ENCODE results near the gene ZNF143. TPM values are rescaled to one million over a fixed set of nuclear protein-coding genes. Genes with fewer than 3 reads are reported as not detected.
A peak's percentile ranks its signal among the peaks of the same experiment; 100 is the strongest.

Gene ZNF143
- total RNA-seq, 1 experiment from 2014 or later = 29.2 TPM

DNA sequence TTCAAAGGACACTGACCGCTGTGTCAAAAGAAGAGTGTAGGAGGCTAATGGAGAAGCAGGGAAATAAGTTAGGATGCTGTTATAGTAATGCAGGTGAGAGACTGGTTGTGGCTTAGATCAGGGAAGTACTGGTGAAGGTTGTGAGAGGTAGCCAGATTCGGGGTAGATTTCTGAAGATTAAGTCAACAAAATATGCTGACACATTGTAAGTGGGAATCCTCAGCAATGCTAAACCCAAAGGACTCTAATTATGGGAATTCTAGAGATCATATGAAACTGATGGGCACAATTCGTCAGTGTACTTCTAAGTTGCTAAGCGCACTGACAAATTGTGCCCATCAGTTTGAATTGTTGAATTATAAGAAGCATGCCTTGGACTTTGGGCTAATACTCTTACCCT, 10.0 kb downstream of the ZNF143 start:
- Histone ChIP-seq H3K9me3 (ENCODE audit: control insufficient read depth, low read depth, low read length) (no peaks in the 10 kb centered on the region), H4K91ac (ENCODE audit: insufficient read length, low read depth, low read length) (no peak overlapping the region), H3K27me3 (ENCODE audit: insufficient read depth, low read length) (no peaks in the 10 kb centered on the region), H3K56ac (ENCODE audit: insufficient read length, low read depth, low read length) (no peak overlapping the region), H2BK5ac (ENCODE audit: insufficient read length, low read length) (no peak overlapping the region), H3K4me1 (ENCODE audit: insufficient read depth, low read length) (no peaks in the 10 kb centered on the region), H3K27ac (ENCODE audit: insufficient read length, low read depth, low read length) (no peak overlapping the region), H2BK20ac (ENCODE audit: low read depth, low read length, poor library complexity, severe bottlenecking) (no peak overlapping the region), H2AK5ac (ENCODE audit: insufficient read length, low read length) (no peak overlapping the region), H4K20me1 (ENCODE audit: control insufficient read depth, insufficient read depth, insufficient read length) (no peaks in the 10 kb centered on the region), H2BK12ac (ENCODE audit: insufficient read length, low read depth, low read length) (no peak overlapping the region), H3K79me2 (ENCODE audit: insufficient read depth, low read length) (peaks cover 4% of the 10 kb centered on the region; the same call in 1 of the 2 replicates), H3K23me2 (ENCODE audit: insufficient read length, low read depth, low read length, poor library complexity, severe bottlenecking) (no peaks in the 10 kb centered on the region), H2AFZ (ENCODE audit: low read length) (no peak overlapping the region), H3K9ac (ENCODE audit: extremely low read depth, insufficient read length, low read length) (no peak overlapping the region), H2BK120ac (ENCODE audit: low read depth, low read length, poor library complexity, severe bottlenecking) (no peak overlapping the region), H3T11ph (ENCODE audit: low read length) (no peak overlapping the region), H3K4ac (ENCODE audit: low read depth, low read length) (no peak overlapping the region), H3K23ac (ENCODE audit: insufficient read length, low read depth, low read length) (no peak overlapping the region), H2BK15ac (ENCODE audit: low read depth, low read length) (no peak overlapping the region), H4K5ac (ENCODE audit: insufficient read length, low read depth, low read length) (no peak overlapping the region), H3K18ac (ENCODE audit: insufficient read length, low read depth, low read length) (no peak overlapping the region), H3K4me2 (ENCODE audit: insufficient read depth, insufficient read length, low read length) (no peak overlapping the region), H4K8ac (replicated peaks; ENCODE audit: insufficient read length, low read depth, low read length) (no peak overlapping the region), H3K79me1 (ENCODE audit: insufficient read depth, low read depth, low read length, poor library complexity, severe bottlenecking) (peaks cover 6% of the 10 kb centered on the region), H3K14ac (ENCODE audit: insufficient read depth, low read length) (no peak overlapping the region)
- Mint-ChIP-seq H3K36me3 (ENCODE audit: insufficient read depth in 1 of 3, low read depth in 3 of 3) (peaks cover 18 to 35% (median 23%) of the 10 kb centered on the region in 3 experiments; a peak in 6 of 7 replicates), H3K9me3 (no peaks in the 10 kb centered on the region), H3K4me1 (no peaks in the 10 kb centered on the region), H3K27me3 (ENCODE audit: low read depth) (no peaks in the 10 kb centered on the region), H3K27ac (peak overlapping the region; percentile 0 to 13 (median 4); a peak in 3 of 7 replicates), H3K4me3 (no peak overlapping the region)
- TF ChIP-seq, protein P1, sequence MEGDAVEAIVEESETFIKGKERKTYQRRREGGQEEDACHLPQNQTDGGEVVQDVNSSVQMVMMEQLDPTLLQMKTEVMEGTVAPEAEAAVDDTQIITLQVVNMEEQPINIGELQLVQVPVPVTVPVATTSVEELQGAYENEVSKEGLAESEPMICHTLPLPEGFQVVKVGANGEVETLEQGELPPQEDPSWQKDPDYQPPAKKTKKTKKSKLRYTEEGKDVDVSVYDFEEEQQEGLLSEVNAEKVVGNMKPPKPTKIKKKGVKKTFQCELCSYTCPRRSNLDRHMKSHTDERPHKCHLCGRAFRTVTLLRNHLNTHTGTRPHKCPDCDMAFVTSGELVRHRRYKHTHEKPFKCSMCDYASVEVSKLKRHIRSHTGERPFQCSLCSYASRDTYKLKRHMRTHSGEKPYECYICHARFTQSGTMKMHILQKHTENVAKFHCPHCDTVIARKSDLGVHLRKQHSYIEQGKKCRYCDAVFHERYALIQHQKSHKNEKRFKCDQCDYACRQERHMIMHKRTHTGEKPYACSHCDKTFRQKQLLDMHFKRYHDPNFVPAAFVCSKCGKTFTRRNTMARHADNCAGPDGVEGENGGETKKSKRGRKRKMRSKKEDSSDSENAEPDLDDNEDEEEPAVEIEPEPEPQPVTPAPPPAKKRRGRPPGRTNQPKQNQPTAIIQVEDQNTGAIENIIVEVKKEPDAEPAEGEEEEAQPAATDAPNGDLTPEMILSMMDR (conservative IDR thresholded peaks at IDR 0.05) = no peak
- DNase-seq = no peak
- WGBS (ENCODE audit: extremely low coverage, insufficient read length, low lambda C conversion rate) = no CpG with 5 or more reads among the region's 4 CpGs

Data from H9 (cell line).